Testis (tissue), 2 donors: Measurements from ENCODE around the gene PFN2.
"Not testable (repeated sequence)": the region's sequence is repeated elsewhere in the genome, so short reads cannot be mapped to it uniquely, and the experiment has no call there.

ENCODE experiments used
- POLR2A ChIP-seq: fragments of 450-650 bp; IDR thresholded peaks from one replicate; pipeline ENCODE4 v1.6.1; 2017; ENCODE audit warnings: antibody characterized with exemption, mild to moderate bottlenecking, moderate library complexity
- TF ChIP-seq, protein P1 (sequence below), 3 experiments: fragments of 450-650 bp in 2 of 3; fragments of 200-600 bp in 1 of 3; sonication (generic) in 1 of 3; IDR thresholded peaks; one replicate each; pipeline ENCODE4 v1.5.1; 2016 to 2019; ENCODE audit warnings: antibody characterized with exemption in 3 of 3, mild to moderate bottlenecking in 2 of 3, moderate library complexity in 1 of 3

- TF ChIP-seq, protein P1, sequence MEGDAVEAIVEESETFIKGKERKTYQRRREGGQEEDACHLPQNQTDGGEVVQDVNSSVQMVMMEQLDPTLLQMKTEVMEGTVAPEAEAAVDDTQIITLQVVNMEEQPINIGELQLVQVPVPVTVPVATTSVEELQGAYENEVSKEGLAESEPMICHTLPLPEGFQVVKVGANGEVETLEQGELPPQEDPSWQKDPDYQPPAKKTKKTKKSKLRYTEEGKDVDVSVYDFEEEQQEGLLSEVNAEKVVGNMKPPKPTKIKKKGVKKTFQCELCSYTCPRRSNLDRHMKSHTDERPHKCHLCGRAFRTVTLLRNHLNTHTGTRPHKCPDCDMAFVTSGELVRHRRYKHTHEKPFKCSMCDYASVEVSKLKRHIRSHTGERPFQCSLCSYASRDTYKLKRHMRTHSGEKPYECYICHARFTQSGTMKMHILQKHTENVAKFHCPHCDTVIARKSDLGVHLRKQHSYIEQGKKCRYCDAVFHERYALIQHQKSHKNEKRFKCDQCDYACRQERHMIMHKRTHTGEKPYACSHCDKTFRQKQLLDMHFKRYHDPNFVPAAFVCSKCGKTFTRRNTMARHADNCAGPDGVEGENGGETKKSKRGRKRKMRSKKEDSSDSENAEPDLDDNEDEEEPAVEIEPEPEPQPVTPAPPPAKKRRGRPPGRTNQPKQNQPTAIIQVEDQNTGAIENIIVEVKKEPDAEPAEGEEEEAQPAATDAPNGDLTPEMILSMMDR (IDR thresholded peaks at IDR 0.05): not testable (repeated sequence)
- not testable (repeated sequence) for TF ChIP-seq POLR2A
Observed at GRCh38 chr3:149983053-149983452, 12.4 kb upstream of the PFN2 start.
